Epithelial cell of proximal tubule (primary cell): Measurements from ENCODE around the gene OR5T3. TPM values are rescaled to one million over a fixed set of nuclear protein-coding genes. Genes with fewer than 3 reads are reported as not detected.
"Not testable (repeated sequence)": the region's sequence is repeated elsewhere in the genome, so short reads cannot be mapped to it uniquely, and the experiment has no call there.

Experiments used
- DNase-seq: peaks from one replicate; pipeline ENCODE4 v3.0.0-alpha.2; 2011; ENCODE audit warnings: low read depth
- H3K4me3 ChIP-seq: 2 replicates; pipeline ENCODE4 v1.5.1; 2011; ENCODE audit warnings: low read depth, mild to moderate bottlenecking, low read length
- total RNA-seq: library from RNA; depleted of rRNA; stranded (reverse); fragments of >200 nt; gene quantifications from 2 replicates; pipeline ENCODE4 v1.2.3, GENCODE V29; 2015
- TF ChIP-seq, protein P1 (sequence below): conservative IDR thresholded peaks from 2 replicates; pipeline ENCODE4 v1.5.1; 2012; ENCODE audit warnings: low read depth, mild to moderate bottlenecking, low read length

OR5T3 gene
- total RNA-seq: not detected in 2 replicates

DNA sequence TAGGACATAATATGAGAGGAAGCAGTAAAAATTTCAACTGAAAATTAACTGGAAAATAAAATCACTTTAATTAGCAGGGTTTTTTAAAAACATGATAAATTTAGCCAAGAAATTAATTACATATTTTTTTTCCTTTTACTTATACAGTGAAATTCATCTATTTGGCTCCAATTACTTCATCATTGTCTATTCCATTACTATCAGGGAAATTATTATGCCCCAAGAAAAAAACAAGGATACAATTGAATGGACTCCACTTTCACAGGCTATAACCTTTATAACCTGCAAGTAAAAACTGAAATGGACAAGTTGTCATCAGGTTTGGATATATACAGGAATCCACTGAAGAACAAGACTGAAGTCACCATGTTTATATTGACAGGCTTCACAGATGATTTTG lies at the start of gene OR5T3:
Gene OR5T3 (plus strand): TSS at position 301 of the 400 bp plus-strand sequence. CDS start 0 bp downstream, at position 301.
- TF ChIP-seq, protein P1, sequence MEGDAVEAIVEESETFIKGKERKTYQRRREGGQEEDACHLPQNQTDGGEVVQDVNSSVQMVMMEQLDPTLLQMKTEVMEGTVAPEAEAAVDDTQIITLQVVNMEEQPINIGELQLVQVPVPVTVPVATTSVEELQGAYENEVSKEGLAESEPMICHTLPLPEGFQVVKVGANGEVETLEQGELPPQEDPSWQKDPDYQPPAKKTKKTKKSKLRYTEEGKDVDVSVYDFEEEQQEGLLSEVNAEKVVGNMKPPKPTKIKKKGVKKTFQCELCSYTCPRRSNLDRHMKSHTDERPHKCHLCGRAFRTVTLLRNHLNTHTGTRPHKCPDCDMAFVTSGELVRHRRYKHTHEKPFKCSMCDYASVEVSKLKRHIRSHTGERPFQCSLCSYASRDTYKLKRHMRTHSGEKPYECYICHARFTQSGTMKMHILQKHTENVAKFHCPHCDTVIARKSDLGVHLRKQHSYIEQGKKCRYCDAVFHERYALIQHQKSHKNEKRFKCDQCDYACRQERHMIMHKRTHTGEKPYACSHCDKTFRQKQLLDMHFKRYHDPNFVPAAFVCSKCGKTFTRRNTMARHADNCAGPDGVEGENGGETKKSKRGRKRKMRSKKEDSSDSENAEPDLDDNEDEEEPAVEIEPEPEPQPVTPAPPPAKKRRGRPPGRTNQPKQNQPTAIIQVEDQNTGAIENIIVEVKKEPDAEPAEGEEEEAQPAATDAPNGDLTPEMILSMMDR: no peak
- DNase-seq: no peak
- H3K4me3 ChIP-seq: no peak within 1 kb of the TSS

DNA sequence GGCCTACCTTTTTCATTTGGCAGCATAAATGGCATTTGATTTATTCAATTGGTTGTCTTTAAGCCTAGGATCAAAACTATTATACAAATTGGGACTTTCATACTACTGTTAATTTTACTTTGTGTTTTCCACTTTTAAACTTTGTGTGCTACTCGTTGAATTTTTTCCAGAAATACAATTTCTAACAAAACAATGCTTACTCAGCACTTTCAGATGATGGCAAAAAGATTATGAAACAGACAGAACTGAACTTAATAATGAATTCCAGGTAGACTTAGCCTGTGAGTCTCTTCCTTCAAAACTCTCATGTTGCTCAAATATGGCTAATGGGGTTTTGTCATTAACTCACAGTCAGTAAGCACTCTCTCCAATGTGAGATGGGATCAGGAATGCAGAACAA lies 44.3 kb upstream of the OR5T3 start:
- no peak overlapping the region for H3K4me3 ChIP-seq
- TF ChIP-seq, protein P1: no peak
- no peak for DNase-seq

DNA sequence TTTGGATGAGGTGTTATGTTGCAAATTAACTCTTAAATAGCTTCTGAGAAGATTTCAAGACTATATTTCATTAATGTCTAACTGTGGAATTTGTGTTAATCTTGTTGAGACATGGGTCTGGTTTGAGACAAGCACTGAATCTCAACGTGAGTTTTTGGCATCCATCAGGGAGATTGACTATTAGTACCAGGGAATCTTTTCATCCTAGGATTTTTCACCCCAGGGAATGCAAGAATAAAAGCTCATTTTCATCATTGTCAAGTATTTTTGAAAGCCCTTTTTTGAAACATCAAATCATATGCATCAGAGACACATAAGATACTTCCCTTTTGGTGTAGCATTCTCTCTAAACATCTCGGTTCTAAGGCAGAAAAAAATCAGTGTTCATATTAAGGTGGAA lies 37.5 kb upstream of the OR5T3 start:
- no peak for DNase-seq
- TF ChIP-seq, protein P1: no peak
- no peak overlapping the region for H3K4me3 ChIP-seq

DNA sequence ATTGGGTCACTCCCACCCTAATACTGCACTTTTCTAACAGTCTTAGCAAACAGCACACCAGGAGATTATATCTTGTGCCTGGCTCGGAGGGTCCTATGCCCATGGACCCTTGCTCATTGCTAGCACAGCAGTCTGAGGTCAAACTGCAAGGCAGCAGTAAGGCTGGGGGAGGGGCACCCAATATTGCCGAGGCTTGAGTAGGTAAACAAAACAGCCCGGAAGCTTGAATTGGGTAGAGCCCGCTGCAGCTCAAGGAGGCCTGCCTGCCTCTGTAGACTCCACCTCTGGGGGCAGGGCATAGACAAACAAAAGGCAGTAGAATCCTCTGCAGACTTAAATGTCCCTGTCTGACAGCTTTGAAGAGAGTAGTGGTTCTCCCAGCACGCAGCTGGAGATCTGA lies 32.3 kb upstream of the OR5T3 start:
- DNase-seq, H3K4me3 ChIP-seq: not testable (repeated sequence)

DNA sequence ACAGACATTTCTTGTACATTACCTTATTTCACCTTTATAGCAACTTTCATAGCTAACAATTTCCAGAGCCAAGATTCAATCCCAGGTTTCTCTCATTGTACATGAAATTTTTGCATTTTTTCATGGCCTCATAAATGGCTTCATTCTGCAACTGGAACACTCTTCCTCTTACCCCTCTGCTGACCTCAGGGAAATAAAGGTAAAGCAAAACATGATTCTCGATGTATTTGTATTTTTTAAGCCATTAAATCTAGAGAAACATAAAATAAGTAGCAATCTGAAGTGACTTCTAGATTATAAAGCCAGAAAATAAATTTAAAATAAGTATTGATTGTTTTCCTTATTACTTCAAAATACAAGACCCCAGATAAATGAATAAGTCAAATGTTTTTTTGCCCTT lies 17.9 kb upstream of the OR5T3 start, which contains the start of gene OR5T2:
Gene OR5T2 (minus strand): TSS at position 101 of the 400 bp plus-strand sequence. CDS start 1,193 bp downstream, outside the sequence.
- TF ChIP-seq, protein P1: no peak
- no peak for DNase-seq
- H3K4me3 ChIP-seq: no peak within 1 kb of the TSS

DNA sequence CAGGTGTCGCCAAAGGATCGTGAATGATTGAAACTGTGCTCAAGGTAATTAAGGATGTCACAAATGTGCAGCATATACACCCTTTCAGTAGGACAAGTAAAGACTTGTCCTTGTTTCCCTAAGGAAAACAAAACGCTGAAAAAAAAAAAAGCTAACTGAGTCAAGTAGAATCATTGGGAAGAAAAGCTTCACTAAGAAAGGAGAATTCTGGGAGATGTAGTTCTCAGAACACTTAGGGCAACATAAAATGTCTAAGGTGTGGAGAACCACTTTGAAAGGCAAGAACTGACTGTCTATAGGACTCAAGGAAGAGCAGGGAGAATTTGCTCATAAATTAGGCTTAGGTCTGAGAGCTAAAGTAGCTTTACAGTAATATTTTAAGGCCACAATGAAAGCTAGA lies 19.0 kb downstream of the OR5T3 start:
- DNase-seq: no peak
- H3K4me3 ChIP-seq: no peak overlapping the region
- TF ChIP-seq, protein P1: no peak

DNA sequence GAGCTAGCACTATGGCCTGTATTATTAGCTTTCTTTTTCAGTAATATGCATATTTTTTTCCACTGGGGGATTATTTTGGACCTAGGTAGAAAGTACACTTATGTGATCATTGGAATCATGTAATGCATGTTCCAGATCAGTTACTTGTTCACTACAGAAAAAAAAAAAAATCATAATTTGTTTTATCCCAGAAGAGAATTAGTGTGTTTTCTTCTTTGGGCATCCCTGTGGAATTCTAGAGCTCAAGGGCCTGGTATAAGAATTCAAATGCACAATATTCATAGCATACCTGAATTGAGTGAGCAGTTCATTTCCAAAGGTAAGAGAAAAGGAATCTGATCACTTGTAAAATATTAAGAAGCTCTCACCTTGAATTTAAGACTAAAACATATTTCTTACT lies 21.8 kb downstream of the OR5T3 start, which contains the start of gene OR5T1:
Gene OR5T1 (plus strand): TSS at position 301 of the 400 bp plus-strand sequence. CDS start 1,485 bp downstream, outside the sequence.
- DNase-seq: no peak
- H3K4me3 ChIP-seq: no peak within 1 kb of the TSS
- TF ChIP-seq, protein P1: no peak
